ENCODE results near the gene PITRM1. TPM values are rescaled to one million over a fixed set of nuclear protein-coding genes. Genes with fewer than 3 reads are reported as not detected.

PITRM1 gene
- total and polyA plus RNA-seq, 7 donors: 51.0 to 112 (median 78.8) TPM

DNA sequence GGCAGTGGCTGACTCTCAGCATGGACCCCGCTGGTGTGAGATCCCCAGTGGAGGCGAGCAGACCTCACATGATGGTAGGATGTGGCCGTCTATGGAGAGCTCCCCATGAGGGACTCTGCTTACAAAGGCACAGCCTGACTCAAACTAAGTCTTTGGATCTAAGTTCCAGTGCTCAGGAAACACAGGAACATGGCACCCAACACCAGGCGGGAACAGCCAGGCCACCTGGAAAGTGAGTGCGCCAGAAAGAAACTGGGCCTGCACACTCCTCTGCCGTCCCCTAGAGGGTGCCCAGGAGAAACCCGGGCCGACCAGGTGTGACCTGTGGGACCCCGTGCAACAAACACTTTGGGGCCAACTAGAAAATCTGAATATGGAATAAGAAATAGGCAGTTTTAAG, 10.0 kb downstream of the PITRM1 start:
- H3K9me3 ChIP-seq: no peaks in the 10 kb centered on the region
- no peaks in the 10 kb centered on the region for H3K4me1 ChIP-seq
- peak in 2 of 4 donors; percentile 31 to 39 for ATAC-seq
- peaks cover 25 to 99% of the 10 kb centered on the region in 2 donors for H3K36me3 ChIP-seq (ENCODE audit: insufficient read depth in 1 of 2, low read depth in 1 of 2)
- intact Hi-C loops (cut with DNase I): no loop called here
- no peak overlapping the region for H3K4me3 ChIP-seq
- TF ChIP-seq, protein P1, sequence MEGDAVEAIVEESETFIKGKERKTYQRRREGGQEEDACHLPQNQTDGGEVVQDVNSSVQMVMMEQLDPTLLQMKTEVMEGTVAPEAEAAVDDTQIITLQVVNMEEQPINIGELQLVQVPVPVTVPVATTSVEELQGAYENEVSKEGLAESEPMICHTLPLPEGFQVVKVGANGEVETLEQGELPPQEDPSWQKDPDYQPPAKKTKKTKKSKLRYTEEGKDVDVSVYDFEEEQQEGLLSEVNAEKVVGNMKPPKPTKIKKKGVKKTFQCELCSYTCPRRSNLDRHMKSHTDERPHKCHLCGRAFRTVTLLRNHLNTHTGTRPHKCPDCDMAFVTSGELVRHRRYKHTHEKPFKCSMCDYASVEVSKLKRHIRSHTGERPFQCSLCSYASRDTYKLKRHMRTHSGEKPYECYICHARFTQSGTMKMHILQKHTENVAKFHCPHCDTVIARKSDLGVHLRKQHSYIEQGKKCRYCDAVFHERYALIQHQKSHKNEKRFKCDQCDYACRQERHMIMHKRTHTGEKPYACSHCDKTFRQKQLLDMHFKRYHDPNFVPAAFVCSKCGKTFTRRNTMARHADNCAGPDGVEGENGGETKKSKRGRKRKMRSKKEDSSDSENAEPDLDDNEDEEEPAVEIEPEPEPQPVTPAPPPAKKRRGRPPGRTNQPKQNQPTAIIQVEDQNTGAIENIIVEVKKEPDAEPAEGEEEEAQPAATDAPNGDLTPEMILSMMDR (IDR thresholded peaks at IDR 0.05): no peak
- H3K27ac ChIP-seq: no peak overlapping the region
- 87 to 91% (median 90%) methylated on average over 9 of the region's 9 CpGs for WGBS, 3 donors
- no peak for DNase-seq
- no peaks in the 10 kb centered on the region for H3K27me3 ChIP-seq (ENCODE audit: insufficient read depth in 3 of 3, low read length in 2 of 3)

DNA sequence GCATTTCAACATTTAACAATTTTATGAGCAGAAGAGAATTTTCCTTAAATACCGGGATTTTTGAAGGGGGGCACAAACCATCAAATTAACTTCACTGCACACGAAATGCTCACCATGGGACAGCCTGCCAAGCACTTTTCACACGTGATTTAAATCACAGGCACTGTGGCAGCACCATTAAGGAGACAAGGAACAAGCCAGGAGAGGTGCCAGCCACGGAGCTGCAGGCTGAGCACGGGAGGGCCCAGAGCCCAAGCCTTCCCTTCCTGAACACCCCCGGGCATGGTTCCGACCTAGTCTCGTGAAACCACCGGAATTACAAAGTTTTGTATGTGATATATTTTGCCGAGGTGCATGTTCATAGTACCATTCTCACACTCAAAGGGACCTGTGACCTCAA, 13.4 kb downstream of the PITRM1 start:
- DNase-seq (no peak), ATAC-seq (no peak)
- TF ChIP-seq, protein P1 (IDR thresholded peaks at IDR 0.05): no peak
- peaks cover 26 to 99% of the 10 kb centered on the region in 2 donors for H3K36me3 ChIP-seq (ENCODE audit: insufficient read depth in 1 of 2, low read depth in 1 of 2)
- H3K4me3 ChIP-seq: no peak overlapping the region
- no peak overlapping the region for H3K27ac ChIP-seq
- H3K4me1 ChIP-seq: no peaks in the 10 kb centered on the region
- WGBS, 3 donors: 77 to 86% (median 79%) methylated on average over 10 of the region's 10 CpGs
- H3K27me3 ChIP-seq (ENCODE audit: insufficient read depth in 3 of 3, low read length in 2 of 3): no peaks in the 10 kb centered on the region
- H3K9me3 ChIP-seq: no peaks in the 10 kb centered on the region
- intact Hi-C loops (cut with DNase I): no loop called here

DNA sequence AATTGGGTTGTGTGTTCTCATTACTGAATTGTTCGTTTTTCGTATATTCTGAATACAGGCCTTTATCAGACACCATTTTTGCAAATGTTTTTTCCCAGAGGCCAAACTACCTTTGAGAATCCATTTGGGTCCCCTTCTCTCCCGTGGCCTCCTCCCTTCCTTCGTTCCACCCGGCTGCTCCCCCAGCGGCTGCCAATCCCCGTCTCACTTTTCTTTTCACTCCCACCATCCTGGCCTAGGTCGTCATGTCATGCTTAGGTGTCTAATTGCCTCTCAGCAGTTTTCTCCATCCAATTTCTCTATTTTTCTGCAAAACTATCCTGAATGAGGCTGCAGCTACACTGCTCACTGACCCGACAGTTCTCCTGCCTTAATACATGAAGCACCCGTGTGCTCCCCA, 17.9 kb downstream of the PITRM1 start:
- intact Hi-C loops (cut with DNase I): no loop called here
- Histone ChIP-seq H3K27ac (no peak overlapping the region), H3K4me3 (no peak overlapping the region), H3K27me3 (ENCODE audit: insufficient read depth in 3 of 3, low read length in 2 of 3) (no peaks in the 10 kb centered on the region), H3K36me3 (ENCODE audit: insufficient read depth in 1 of 2, low read depth in 1 of 2) (peaks cover 15 to 100% of the 10 kb centered on the region in 2 donors), H3K4me1 (no peaks in the 10 kb centered on the region), H3K9me3 (no peaks in the 10 kb centered on the region)
- WGBS, 3 donors: 94% methylated on average over 10 of the region's 10 CpGs
- TF ChIP-seq, protein P1 (IDR thresholded peaks at IDR 0.05): no peak
- DNase-seq: no peak
- no peak for ATAC-seq

- Histone ChIP-seq H3K4me1 (no peaks in the 10 kb centered on the region), H3K36me3 (ENCODE audit: insufficient read depth in 1 of 2, low read depth in 1 of 2) (peaks cover 7 to 100% of the 10 kb centered on the region in 2 donors), H3K9me3 (no peaks in the 10 kb centered on the region), H3K4me3 (no peak overlapping the region), H3K27ac (no peak overlapping the region), H3K27me3 (ENCODE audit: insufficient read depth in 3 of 3, low read length in 2 of 3) (no peaks in the 10 kb centered on the region)
- intact Hi-C loops (cut with DNase I): no loop called here
- WGBS, 3 donors: 85 to 90% (median 86%) methylated on average over 9 of the region's 9 CpGs
- DNase-seq: no peak
- TF ChIP-seq, protein P1 (IDR thresholded peaks at IDR 0.05): no peak
- ATAC-seq: peak in 1 of 4 donors; percentile 6
These were observed 20.0 kb downstream of the PITRM1 start for GRCh38 chr10:3152566-3152935.

DNA sequence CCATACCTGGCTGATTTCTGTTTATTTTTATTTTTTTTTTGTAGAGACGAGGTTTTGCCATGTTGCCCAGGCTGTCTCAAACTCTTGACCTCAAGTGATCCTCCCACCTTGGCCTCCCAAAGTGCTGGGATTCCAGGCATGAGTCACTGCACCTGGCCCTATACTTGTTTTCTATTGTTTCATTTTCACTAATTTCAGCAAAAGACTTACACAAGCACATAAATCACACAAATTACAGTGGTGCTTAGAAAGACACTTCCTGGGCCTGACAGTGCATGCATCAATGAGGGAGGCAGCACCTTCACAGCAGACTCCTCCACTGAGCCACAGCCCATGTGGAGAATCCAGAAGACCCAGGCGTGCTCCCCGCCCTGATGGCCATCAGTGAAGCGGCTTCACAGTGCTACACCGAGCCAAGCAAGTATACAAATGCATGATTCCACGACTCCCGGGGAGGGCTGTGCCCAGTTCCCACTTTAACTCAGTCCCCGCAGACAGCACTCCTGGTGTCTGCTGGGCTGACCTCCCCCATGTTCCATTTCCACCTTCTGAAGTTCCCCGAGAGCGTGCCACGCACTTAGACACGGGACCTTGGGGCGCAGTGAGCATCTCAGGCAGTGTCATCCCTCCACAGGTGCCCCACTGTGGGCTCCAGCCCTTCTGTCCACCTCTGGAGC, 20.6 kb downstream of the PITRM1 start:
- peak in 1 of 4 donors; percentile 15 for ATAC-seq
- intact Hi-C loops (cut with DNase I): no loop called here
- H3K4me3 ChIP-seq: no peak overlapping the region

More for the DNA sequence above, 20.6 kb downstream of the PITRM1 start:
- H3K27ac ChIP-seq: no peak overlapping the region
- H3K4me1 ChIP-seq: no peaks in the 10 kb centered on the region
- peaks cover 9 to 100% of the 10 kb centered on the region in 2 donors for H3K36me3 ChIP-seq (ENCODE audit: insufficient read depth in 1 of 2, low read depth in 1 of 2)
- DNase-seq: no peak
- 92 to 95% (median 94%) methylated on average over 13 of the region's 13 CpGs for WGBS, 3 donors
- TF ChIP-seq, protein P1 (IDR thresholded peaks at IDR 0.05): no peak
- H3K27me3 ChIP-seq (ENCODE audit: insufficient read depth in 3 of 3, low read length in 2 of 3): no peaks in the 10 kb centered on the region
- no peaks in the 10 kb centered on the region for H3K9me3 ChIP-seq
